ENCODE data around the gene GPR27.

GPR27 gene

GRCh38 chr3:71787851-71788405 is 34.3 kb downstream of the GPR27 start:
- FAIRE-seq, result no peak

DNA sequence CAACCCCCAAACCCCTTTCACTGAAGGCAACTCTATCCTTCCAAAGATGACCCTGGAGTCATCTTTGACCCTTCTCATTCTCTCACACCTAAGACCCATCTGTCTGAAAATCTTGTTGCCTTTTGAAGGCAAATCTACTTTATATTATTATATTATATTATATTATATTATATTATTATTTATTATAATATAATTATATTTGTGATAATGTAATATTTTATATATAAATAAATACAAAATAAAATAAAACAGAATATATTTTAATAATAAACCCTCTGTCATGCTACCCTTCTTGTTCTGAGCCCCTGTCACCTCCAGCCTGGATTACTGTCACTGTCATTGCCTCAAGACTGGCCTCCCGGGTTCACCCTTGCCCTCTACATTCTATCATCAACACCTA is 36.3 kb downstream of the GPR27 start:
- FAIRE-seq, result no peak

GRCh38 chr3:71791634-71792033 is 38.0 kb downstream of the GPR27 start:
- FAIRE-seq, result no peak

- FAIRE-seq, result no peak
These were observed 42.6 kb downstream of the GPR27 start for GRCh38 chr3:71796290-71796689.

- no peak for FAIRE-seq
These were observed 43.8 kb downstream of the GPR27 start for GRCh38 chr3:71797455-71797854.

- no peak for FAIRE-seq
These were observed 46.4 kb downstream of the GPR27 start for GRCh38 chr3:71800023-71800422.

- no peak for FAIRE-seq
These were observed 48.3 kb downstream of the GPR27 start for GRCh38 chr3:71801986-71802385.

DNA sequence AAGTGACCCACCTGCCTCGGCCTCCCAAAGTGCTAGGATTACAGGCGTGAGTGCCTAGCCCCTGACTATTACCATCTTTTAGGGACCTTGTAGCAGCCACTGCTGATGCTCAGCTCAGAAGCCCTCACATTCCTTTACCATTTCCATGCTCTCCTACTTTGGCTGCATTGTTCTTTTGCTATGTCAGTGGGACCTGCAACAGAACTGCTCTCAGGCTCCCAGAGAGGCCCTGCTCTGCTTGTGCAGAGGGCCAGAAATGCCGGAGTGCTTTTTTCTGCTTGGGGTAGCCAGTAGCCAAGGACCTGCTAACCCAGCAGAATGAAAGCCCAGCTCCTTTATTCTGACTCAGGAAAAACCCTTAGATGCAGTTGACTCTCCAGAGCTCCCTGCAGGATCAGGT is 49.6 kb downstream of the GPR27 start:
- no peak for FAIRE-seq

GRCh38 chr3:71805199-71805598 is 51.5 kb downstream of the GPR27 start:
- FAIRE-seq, result no peak

DNA sequence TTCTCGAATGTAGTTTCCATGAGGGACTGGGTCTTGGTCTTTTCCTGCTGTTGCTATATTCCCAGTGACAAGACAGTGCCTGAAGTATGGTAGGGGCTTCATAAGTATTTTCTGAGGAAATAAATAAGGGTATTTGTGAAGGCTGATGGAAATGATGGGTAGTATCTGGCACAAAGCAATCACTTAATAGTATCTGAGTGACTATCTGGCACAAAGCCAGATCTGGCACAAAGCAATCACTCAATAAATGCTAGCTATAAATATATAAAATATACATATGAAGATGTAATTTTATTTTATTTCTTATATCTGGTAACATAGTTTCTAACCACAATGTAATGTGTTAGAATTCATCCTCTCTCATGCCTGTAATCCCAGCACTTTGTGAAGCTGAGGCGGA is 52.0 kb downstream of the GPR27 start:
- no peak for FAIRE-seq
